Stimulated activated CD4-positive, alpha-beta T cell treated with anti-CD3 and anti-CD28 coated beads, TNF-alpha, amount 100 ng/mL, for 4 hours (primary cell): ENCODE results near the gene CPNE6.

Source experiments
- DNase-seq, 3 experiments: peaks; one replicate each; pipeline ENCODE4 v3.0.0-alpha.2; 2020; ENCODE audit warnings: low read depth in 3 of 3

The CPNE6 gene

GRCh38 chr14:24086193-24086955, 15.0 kb downstream of the CPNE6 start:
- DNase-seq = no peak

DNA sequence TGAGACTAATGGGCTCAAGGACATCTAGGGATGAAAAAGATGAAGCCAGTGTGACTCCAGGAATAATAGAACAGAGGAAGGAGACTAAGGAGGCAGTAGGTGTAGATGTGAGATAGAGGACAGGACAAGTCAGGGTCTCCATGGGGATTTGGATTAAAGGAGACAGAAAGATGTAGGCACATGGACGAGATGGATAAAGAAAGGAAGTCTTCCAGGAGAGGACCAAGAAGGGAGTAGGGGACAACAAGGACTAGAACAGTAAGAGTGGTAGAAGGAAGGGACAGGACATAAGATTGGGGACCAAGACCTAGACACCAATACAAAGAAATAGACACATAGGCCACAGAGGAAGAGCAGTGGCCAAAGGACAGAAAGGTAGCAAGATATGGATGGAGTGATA, 15.6 kb downstream of the CPNE6 start:
- no peak for DNase-seq

DNA sequence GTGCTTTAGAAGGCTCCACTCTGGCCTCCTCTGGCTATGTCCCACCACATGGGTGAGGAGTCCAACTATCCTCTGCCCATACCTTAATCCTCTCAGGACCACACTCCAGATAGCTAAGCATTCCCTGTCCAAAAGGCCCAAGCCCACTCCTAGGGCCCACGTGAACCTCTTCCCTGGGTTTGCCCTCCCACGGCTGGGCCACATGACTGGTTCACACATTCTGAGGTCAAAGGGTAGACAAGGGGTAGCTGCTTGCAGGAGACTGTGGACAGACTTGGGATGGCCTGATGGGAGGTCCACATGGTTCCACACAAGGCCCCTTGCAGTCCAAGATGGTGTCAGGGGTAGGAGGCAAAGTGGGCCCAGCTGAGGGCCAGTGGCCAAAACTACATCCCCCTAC, 16.7 kb downstream of the CPNE6 start:
- DNase-seq = no peak

- no peak for DNase-seq
Observed at GRCh38 chr14:24089890-24090289, 18.5 kb downstream of the CPNE6 start.

- no peak for DNase-seq
Observed at GRCh38 chr14:24092110-24092504, 20.7 kb downstream of the CPNE6 start.

DNA sequence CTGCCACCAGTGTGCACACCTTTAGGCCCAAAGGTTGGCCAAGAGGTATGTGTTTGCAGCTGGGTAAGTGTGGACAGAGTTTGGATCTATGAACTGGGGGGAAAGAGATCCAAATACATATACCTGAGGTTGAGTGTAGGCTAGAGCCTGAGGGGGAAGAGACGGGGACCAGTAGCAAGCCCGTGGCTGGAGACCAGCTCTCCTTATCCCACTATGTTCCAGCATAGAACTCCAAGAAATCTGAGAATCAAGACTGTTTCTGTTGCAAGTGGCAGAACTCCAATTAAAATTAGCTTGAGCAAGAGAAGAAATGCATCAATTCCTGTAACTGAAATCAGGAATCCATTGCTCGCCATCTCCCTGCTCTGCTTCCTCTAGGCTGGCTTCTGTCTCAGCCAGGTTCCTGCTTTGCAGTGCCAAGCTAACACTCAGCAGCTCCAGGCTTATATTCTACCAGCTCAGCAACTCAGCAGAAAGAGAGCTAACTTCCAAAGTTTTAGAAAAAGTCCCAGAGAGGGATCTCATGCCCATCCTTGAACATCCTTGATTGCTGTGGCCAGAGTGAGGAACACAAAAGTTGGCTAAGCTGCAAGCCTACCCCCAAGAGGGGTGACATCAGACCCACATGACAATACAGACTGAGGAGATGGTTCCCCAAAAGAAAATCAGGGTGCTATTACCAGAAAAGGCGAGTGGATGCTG, 21.3 kb downstream of the CPNE6 start:
- no peak for DNase-seq

- no peak for DNase-seq
Observed at GRCh38 chr14:24093207-24093900, 22.0 kb downstream of the CPNE6 start.

DNA sequence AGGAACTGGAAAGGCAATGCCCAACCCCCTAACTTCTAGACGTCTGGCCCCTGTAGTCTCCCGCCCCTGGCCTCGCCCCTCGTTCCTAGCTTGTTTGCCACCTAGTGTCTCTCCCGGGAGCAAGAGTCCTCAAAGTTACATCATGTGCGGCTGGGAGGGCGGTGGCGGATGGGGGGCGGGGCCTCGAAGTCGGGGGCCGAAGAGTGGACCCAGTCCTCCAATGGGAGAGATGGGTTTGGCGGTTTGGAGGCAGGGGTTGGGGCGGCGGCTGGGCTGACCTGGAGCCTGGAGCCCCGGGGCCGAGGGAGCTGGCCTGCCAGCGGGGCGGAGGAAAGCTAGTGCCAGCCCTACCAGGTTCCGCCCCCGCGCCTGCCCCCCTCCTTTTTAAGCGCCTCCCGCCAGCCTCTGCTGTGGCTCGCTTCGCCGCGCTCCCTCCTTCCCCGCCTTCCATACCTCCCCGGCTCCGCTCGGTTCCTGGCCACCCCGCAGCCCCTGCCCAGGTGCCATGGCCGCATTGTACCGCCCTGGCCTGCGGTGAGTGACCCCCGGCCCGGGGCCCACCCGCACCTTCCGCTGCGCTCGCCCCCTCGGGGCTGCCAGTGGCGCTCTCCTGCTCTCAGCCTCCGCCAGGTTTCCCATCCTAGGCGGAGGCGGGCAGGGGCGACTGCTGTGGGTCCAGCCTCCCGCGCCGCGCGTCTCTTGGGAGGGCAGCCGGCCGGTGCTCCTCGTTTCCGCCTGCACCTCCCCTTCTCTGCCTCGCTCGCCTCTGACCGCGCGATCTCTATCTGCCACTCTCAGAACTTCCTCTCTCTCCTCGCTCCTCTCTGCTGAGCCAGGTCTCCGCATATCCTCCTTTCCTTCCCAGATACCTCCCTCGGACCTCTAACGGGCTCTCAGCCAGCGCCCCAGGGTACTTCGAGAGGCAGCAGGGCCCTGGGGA, 22.8 kb downstream of the CPNE6 start, which contains the start of gene PCK2:
Gene PCK2 (plus strand): TSS at position 411 of the 940 bp plus-strand sequence. CDS start 95 bp downstream, at position 506.
- peak; percentile 75 to 85 (median 76) for DNase-seq

- DNase-seq = no peak
Observed at GRCh38 chr14:24094841-24095270, 23.5 kb downstream of the CPNE6 start.

GRCh38 chr14:24095271-24096068, 24.1 kb downstream of the CPNE6 start:
- peak in 2 of 3 experiments; percentile 37 to 38 for DNase-seq

- DNase-seq = no peak
Observed at GRCh38 chr14:24096545-24097181, 25.3 kb downstream of the CPNE6 start.

GRCh38 chr14:24098229-24098926, 27.0 kb downstream of the CPNE6 start:
- no peak for DNase-seq

GRCh38 chr14:24098927-24099813, 27.8 kb downstream of the CPNE6 start:
- DNase-seq = no peak

- DNase-seq = no peak
Observed at GRCh38 chr14:24100197-24100981, 29.0 kb downstream of the CPNE6 start.

GRCh38 chr14:24100982-24101494, 29.7 kb downstream of the CPNE6 start:
- DNase-seq = no peak

DNA sequence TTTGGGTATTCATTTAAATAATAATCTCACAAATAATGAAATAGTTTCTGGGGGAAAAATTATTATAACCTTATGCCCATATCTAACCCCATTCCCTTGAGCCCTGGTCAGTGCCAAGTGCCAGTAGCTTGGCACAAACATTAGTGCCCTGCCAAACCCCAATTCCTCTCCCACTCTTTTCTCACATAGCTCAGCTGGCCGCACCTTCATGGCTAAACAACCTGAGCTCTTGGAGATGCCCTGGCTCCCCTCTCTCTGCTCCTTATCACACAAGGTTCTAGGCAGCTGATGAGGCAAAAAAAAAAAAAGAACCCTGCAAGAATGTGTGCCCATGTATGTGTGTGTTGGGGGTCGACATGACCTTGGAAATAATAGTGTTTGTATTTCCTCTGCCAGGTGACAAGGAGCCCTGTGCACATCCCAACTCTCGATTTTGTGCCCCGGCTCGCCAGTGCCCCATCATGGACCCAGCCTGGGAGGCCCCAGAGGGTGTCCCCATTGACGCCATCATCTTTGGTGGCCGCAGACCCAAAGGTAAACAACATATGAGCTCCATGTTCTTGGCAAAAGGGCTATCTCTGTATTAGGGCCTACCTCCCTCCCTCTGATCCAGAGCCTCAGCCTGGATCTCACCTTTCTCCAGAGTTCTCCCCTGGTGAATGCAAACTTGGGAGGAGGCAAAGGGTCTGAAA, 31.1 kb downstream of the CPNE6 start:
- no peak for DNase-seq

DNA sequence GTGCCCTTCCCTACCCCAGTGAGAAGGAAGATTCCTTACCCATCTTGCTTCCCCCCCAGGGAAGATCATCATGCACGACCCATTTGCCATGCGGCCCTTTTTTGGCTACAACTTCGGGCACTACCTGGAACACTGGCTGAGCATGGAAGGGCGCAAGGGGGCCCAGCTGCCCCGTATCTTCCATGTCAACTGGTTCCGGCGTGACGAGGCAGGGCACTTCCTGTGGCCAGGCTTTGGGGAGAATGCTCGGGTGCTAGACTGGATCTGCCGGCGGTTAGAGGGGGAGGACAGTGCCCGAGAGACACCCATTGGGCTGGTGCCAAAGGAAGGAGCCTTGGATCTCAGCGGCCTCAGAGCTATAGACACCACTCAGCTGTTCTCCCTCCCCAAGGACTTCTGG, 32.1 kb downstream of the CPNE6 start:
- no peak for DNase-seq
